Upper lobe of left lung (tissue), 6 donors: Measurements from ENCODE around the gene JDP2. TPM values are rescaled to one million over a fixed set of nuclear protein-coding genes. Genes with fewer than 3 reads are reported as not detected.
A peak's percentile ranks its signal among the peaks of the same experiment; 100 is the strongest.

Source experiments
- ATAC-seq, 2 donors: fragments of 200-7000 bp; cut with Tn5 transposase; one replicate each; pipeline ENCODE4 v1.9.1; 2022; ENCODE audit warnings: mild to moderate bottlenecking in 2 of 2, moderate library complexity in 2 of 2; ENCODE audit not compliant: low FRiP score in 2 of 2
- DNase-seq, 2 donors: peaks; one replicate each; pipeline ENCODE4 v3.0.0-alpha.2; 2019 to 2020
- H3K27ac ChIP-seq, 4 donors: fragments of 200-600 bp; sonication (generic); one replicate each; pipeline ENCODE4 v1.5.1; 2016 to 2019
- H3K27me3 ChIP-seq, 4 donors: fragments of 200-600 bp; sonication (generic); one replicate each; pipeline ENCODE4 v1.5.1; 2017 to 2019
- H3K36me3 ChIP-seq, 4 donors: fragments of 200-600 bp; sonication (generic); one replicate each; pipeline ENCODE4 v1.5.1; 2016 to 2019
- H3K4me1 ChIP-seq, 4 donors: fragments of 200-600 bp; sonication (generic); one replicate each; pipeline ENCODE4 v1.5.1; 2018 to 2019
- H3K4me3 ChIP-seq, 4 donors: fragments of 200-600 bp; sonication (generic); one replicate each; pipeline ENCODE4 v1.5.1; 2017 to 2019; ENCODE audit warnings: mild to moderate bottlenecking in 2 of 4, moderate library complexity in 1 of 4
- H3K9me3 ChIP-seq, 4 donors: fragments of 200-600 bp; sonication (generic); one replicate each; pipeline ENCODE4 v1.5.1; 2018 to 2019
- CTCF ChIP-seq, 6 experiments: fragments of 450-650 bp in 4 of 6; fragments of 200-600 bp in 2 of 6; sonication (generic) in 2 of 6; IDR thresholded peaks; one replicate each; pipeline ENCODE4 v1.5.1; 2016 to 2019; ENCODE audit warnings: antibody characterized with exemption in 6 of 6
- EP300 ChIP-seq, 4 donors: sonication (generic); formaldehyde crosslinking; IDR thresholded peaks; one replicate each; pipeline ENCODE4 v1.5.1; 2017; ENCODE audit warnings: antibody characterized with exemption in 4 of 4, control low read depth in 2 of 4
- POLR2A ChIP-seq, 4 donors: fragments of 450-650 bp; IDR thresholded peaks; one replicate each; pipeline ENCODE4 v1.5.1; 2016 to 2017; ENCODE audit warnings: antibody characterized with exemption in 4 of 4, mild to moderate bottlenecking in 2 of 4
- POLR2AphosphoS5 ChIP-seq, 2 donors: sonication (generic); formaldehyde crosslinking; IDR thresholded peaks; one replicate each; pipeline ENCODE4 v1.5.1; 2017; ENCODE audit warnings: antibody characterized with exemption in 2 of 2
- WGBS, 2 donors: methylation state at CpG; one replicate each; pipeline ENCODE4 v1.1.5; 2017 to 2018; 5-methylcytosine and 5-hydroxymethylcytosine counted together
- total RNA-seq, 6 donors: library from RNA; depleted of rRNA in 4 of 6; stranded (reverse); fragments of >200 nt in 4 of 6; gene quantifications; one replicate each; pipeline versions ENCODE4 v1.1.0 to v1.2.1, GENCODE V29; 2016 to 2021
- donor health status: DM: no; HTN: no; CAD: no; lungs with moderate emphysema.
- donor health status: DM: no; HTN: yes; CAD: no; lungs with severe emphysema.

JDP2 gene
- total RNA-seq, 6 donors from 2014 or later, result 60.5 to 150 (median 110) TPM

GRCh38 chr14:75438486-75439080 is 10.8 kb downstream of the JDP2 start:
- ATAC-seq, result no peak
- 81 to 93% methylated on average over 10 to 16 of the region's 16 CpGs for WGBS, 2 donors
- H3K36me3 ChIP-seq, result peaks cover 5 to 98% (median 57%) of the 10 kb centered on the region in 4 donors
- peaks cover 42 to 70% (median 49%) of the 10 kb centered on the region in 4 donors for H3K4me1 ChIP-seq
- H3K27me3 ChIP-seq, result no peaks in the 10 kb centered on the region
- TF ChIP-seq POLR2A (IDR thresholded peaks at IDR 0.05), result no peak
- TF ChIP-seq POLR2AphosphoS5 (IDR thresholded peaks at IDR 0.05), result no peak
- no peak for TF ChIP-seq CTCF (IDR thresholded peaks at IDR 0.05)
- TF ChIP-seq EP300 (IDR thresholded peaks at IDR 0.05), result no peak
- H3K9me3 ChIP-seq, result no peaks in the 10 kb centered on the region
- no peak overlapping the region for H3K4me3 ChIP-seq
- peak in 1 of 2 donors; percentile 62 for DNase-seq
- H3K27ac ChIP-seq, result peak overlapping the region in 1 of 4 donors; percentile 19

- H3K4me3 ChIP-seq, result no peak overlapping the region
- peaks cover 37 to 61% (median 45%) of the 10 kb centered on the region in 4 donors for H3K4me1 ChIP-seq
- no peaks in the 10 kb centered on the region for H3K27me3 ChIP-seq
- no peak for DNase-seq
- TF ChIP-seq EP300 (IDR thresholded peaks at IDR 0.05), result no peak
- no peak for TF ChIP-seq CTCF (IDR thresholded peaks at IDR 0.05)
- TF ChIP-seq POLR2AphosphoS5 (IDR thresholded peaks at IDR 0.05), result no peak
- no peak for TF ChIP-seq POLR2A (IDR thresholded peaks at IDR 0.05)
- WGBS, 2 donors, result 92 to 93% methylated on average over 13 of the region's 13 CpGs
- no peaks in the 10 kb centered on the region for H3K9me3 ChIP-seq
- ATAC-seq, result no peak
- no peak overlapping the region for H3K27ac ChIP-seq
- peaks cover 0 to 96% (median 57%) of the 10 kb centered on the region in 4 donors for H3K36me3 ChIP-seq
Measured at GRCh38 chr14:75439989-75440388, 12.2 kb downstream of the JDP2 start.

- ATAC-seq, result peak; percentile 71 to 75
Measured at GRCh38 chr14:75440733-75441477, 13.1 kb downstream of the JDP2 start.

GRCh38 chr14:75441728-75442127 is 13.9 kb downstream of the JDP2 start:
- 59 to 63% methylated on average over 6 of the region's 6 CpGs for WGBS, 2 donors
- ATAC-seq (peak in 1 of 2 donors; percentile 69), DNase-seq (no peak)
- no peak for TF ChIP-seq CTCF (IDR thresholded peaks at IDR 0.05)
- no peak for TF ChIP-seq EP300 (IDR thresholded peaks at IDR 0.05)
- TF ChIP-seq POLR2A (IDR thresholded peaks at IDR 0.05), result no peak
- no peak for TF ChIP-seq POLR2AphosphoS5 (IDR thresholded peaks at IDR 0.05)
- Histone ChIP-seq H3K4me3 (no peak overlapping the region), H3K36me3 (peaks cover 0 to 96% (median 56%) of the 10 kb centered on the region in 4 donors), H3K27me3 (no peaks in the 10 kb centered on the region), H3K4me1 (peaks cover 32 to 52% (median 43%) of the 10 kb centered on the region in 4 donors), H3K9me3 (no peaks in the 10 kb centered on the region), H3K27ac (peak overlapping the region; percentile 49 to 77 (median 68))

More at GRCh38 chr14:75440733-75441477, 13.1 kb downstream of the JDP2 start:
- DNase-seq, result peak; percentile 46 to 62
- peaks cover 0 to 96% (median 58%) of the 10 kb centered on the region in 4 donors for H3K36me3 ChIP-seq
- H3K27ac ChIP-seq, result peak overlapping the region; percentile 49 to 77 (median 68)
- TF ChIP-seq EP300 (IDR thresholded peaks at IDR 0.05) (no peak), POLR2A (IDR thresholded peaks at IDR 0.05) (no peak), POLR2AphosphoS5 (IDR thresholded peaks at IDR 0.05) (no peak), CTCF (IDR thresholded peaks at IDR 0.05) (no peak)
- H3K4me1 ChIP-seq, result peaks cover 37 to 54% (median 44%) of the 10 kb centered on the region in 4 donors
- whole genome bisulfite sequencing, 2 donors, result 45 to 66% methylated on average over 14 of the region's 14 CpGs
- no peaks in the 10 kb centered on the region for H3K9me3 ChIP-seq
- H3K27me3 ChIP-seq, result no peaks in the 10 kb centered on the region
- H3K4me3 ChIP-seq, result no peak overlapping the region
